Neural crest cell (in vitro differentiated cells): Measurements from ENCODE around the gene DPYSL4. TPM values are rescaled to one million over a fixed set of nuclear protein-coding genes. Genes with fewer than 3 reads are reported as not detected.

Source experiments
- DNase-seq: peaks from one replicate; pipeline ENCODE4 v3.0.0; 2021; ENCODE audit warnings: low read depth, mixed read lengths, low spot score
- H3K27ac Mint-ChIP-seq: one replicate; pipeline ENCODE4 v1.8.0; 2021; ENCODE audit warnings: mild to moderate bottlenecking, mixed read lengths; ENCODE audit not compliant: unreplicated experiment
- H3K27me3 Mint-ChIP-seq: 2 replicates; pipeline ENCODE4 v1.8.0; 2021; ENCODE audit warnings: low read depth, mild to moderate bottlenecking, mixed read lengths
- H3K36me3 Mint-ChIP-seq: 2 replicates; pipeline ENCODE4 v1.8.0; 2021; ENCODE audit warnings: low read depth, mild to moderate bottlenecking, mixed read lengths
- H3K4me1 Mint-ChIP-seq: 2 replicates; pipeline ENCODE4 v1.8.0; 2021; ENCODE audit warnings: mixed read lengths
- H3K4me3 Mint-ChIP-seq: one replicate; pipeline ENCODE4 v1.8.0; 2021; ENCODE audit warnings: mild to moderate bottlenecking, mixed read lengths
- H3K9me3 Mint-ChIP-seq: 2 replicates; pipeline ENCODE4 v1.8.0; 2021; ENCODE audit warnings: mixed read lengths
- CTCF ChIP-seq: fragments of 200-600 bp; sonication (generic); conservative IDR thresholded peaks from 2 replicates; pipeline ENCODE4 v1.5.0; 2021; ENCODE audit warnings: antibody characterized with exemption, mild to moderate bottlenecking
- long read RNA-seq: library from polyadenylated mRNA; unstranded; transcript quantifications from one replicate; pipeline ENCODE4 v2.0.0, GENCODE V29; 2020
- total RNA-seq: library from RNA; stranded (reverse); gene quantifications from 2 replicates; pipeline ENCODE4 v1.2.1, GENCODE V29; 2021

Gene DPYSL4
- 145 and 155 TPM in 2 replicates for total RNA-seq
- long read RNA-seq, partial matches to known transcripts = 2 of 4 reads
- long read RNA-seq, other reads (novel, unspliced or antisense) = 0 of 4 reads

DNA sequence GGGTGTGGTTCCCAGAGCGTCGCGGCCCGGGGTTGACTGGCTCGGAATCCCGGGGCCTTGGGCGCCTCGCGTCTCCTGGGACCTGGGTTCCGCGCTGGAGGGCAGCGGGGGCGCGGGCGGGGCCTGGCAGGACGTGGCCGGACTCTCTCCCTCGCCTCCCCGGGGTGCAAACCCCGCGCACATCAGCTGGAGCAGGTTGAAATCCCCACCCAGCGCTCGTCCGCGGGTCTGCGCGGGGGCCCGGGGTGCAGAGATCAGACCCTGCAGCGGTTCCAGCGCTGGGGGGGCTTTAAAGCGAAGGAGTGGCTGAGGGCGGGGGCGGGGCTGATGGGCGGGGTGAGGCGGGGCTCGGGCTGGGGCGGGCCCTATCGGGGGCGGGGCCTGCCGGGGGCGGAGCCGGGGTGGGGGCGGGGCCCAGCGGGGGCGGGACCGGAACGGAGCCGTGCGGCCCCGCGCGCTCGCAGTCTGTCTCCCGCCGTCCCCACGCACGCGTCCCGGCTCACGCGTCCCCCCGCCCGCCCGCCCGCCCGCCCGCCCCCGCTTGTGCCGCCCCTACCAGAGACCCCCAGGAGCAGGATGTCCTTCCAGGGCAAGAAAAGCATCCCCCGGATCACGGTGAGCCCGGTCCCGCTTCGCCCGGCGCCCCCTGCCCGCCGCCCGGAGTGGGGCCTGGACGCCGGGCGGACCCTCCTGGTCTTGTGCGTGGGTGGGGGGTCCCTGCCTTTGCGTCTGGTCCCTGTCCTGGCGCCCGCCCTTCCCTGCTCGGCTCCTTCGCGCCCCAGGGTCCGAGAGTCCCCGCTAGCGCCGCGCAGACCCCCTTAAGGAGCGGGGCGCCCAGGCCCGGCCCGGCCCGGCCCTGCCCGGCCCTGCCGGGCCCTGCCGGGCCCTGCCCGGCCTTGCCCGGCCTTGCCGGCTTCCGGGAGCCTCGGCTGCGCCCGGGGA lies at the start of gene DPYSL4:
DPYSL4 (plus strand) TSS at position 461 of the 942 bp plus-strand sequence; CDS start at position 577, 116 bp downstream.
- H3K27ac Mint-ChIP-seq = no peak within 1 kb of the TSS
- peaks cover 23% of the 10 kb centered on the region for H3K4me1 Mint-ChIP-seq
- H3K4me3 Mint-ChIP-seq = peak within 1 kb of the TSS; percentile 84
- TF ChIP-seq CTCF = peak; percentile 14
- peaks cover 11% of the 10 kb centered on the region for H3K36me3 Mint-ChIP-seq
- H3K27me3 Mint-ChIP-seq = peaks cover 55% of the 10 kb centered on the region
- peaks cover 3% of the 10 kb centered on the region for H3K9me3 Mint-ChIP-seq
- no peak for DNase-seq

GRCh38 chr10:132137111-132138072 lies 49.4 kb upstream of the DPYSL4 start:
- Mint-ChIP-seq H3K27ac (peak overlapping the region; percentile 43), H3K4me3 (no peak overlapping the region), H3K36me3 (no peaks in the 10 kb centered on the region), H3K9me3 (no peaks in the 10 kb centered on the region), H3K27me3 (no peaks in the 10 kb centered on the region), H3K4me1 (peaks cover 4% of the 10 kb centered on the region)
- DNase-seq = no peak
- no peak for TF ChIP-seq CTCF

DNA sequence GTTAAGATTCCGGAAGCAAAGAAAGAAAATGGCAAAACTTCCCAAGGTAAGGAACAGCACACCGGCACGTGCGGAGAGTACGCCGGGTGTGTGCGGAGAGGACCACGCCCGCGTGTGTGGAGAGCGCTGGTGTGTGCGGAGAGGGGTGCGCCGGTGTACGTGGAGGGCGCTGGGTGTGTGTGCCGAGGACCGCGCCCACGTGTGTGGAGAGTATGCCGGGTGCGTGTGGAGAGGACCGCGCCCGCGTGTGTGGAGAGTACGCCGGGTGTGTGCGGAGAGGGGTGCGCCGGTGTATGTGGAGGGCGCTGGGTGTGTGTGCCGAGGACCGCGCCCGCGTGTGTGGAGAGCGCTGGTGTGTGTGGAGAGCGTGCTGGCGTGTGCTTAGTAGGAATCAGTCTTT lies 48.6 kb upstream of the DPYSL4 start:
- Mint-ChIP-seq H3K4me1 (peaks cover 2% of the 10 kb centered on the region), H3K27me3 (no peaks in the 10 kb centered on the region), H3K27ac (peak overlapping the region; percentile 84), H3K36me3 (no peaks in the 10 kb centered on the region), H3K4me3 (no peak overlapping the region), H3K9me3 (no peaks in the 10 kb centered on the region)
- TF ChIP-seq CTCF = no peak
- no peak for DNase-seq

GRCh38 chr10:132138596-132138995 lies 48.2 kb upstream of the DPYSL4 start:
- DNase-seq = no peak
- H3K4me1 Mint-ChIP-seq = no peaks in the 10 kb centered on the region
- no peaks in the 10 kb centered on the region for H3K36me3 Mint-ChIP-seq
- no peak for TF ChIP-seq CTCF
- no peaks in the 10 kb centered on the region for H3K27me3 Mint-ChIP-seq
- no peaks in the 10 kb centered on the region for H3K9me3 Mint-ChIP-seq
- H3K27ac Mint-ChIP-seq = no peak overlapping the region
- no peak overlapping the region for H3K4me3 Mint-ChIP-seq

DNA sequence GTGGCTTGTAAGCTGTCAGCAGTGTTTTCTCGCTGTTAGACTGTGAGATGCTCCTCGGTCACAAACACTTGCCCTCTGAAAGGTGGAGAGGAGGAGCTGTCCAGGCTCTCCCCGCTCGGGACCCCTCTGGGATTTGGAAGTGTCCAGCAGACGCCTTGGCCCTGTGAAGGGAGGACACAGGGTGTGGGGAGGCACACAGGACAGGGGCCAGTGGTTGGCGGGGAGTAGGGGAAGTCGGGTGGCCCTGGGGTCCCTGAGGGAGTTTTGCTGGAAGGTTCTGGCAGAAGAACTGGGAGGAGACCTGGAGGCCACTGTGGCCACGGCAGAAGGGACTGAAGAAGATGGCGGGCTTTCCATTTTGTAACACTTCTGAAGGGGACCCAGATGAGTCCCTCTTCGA lies 47.2 kb upstream of the DPYSL4 start:
- no peak for DNase-seq

More for the DNA sequence above, 47.2 kb upstream of the DPYSL4 start:
- Mint-ChIP-seq H3K4me3 (no peak overlapping the region), H3K9me3 (no peaks in the 10 kb centered on the region), H3K27ac (no peak overlapping the region), H3K27me3 (no peaks in the 10 kb centered on the region), H3K36me3 (no peaks in the 10 kb centered on the region), H3K4me1 (no peaks in the 10 kb centered on the region)
- TF ChIP-seq CTCF = no peak
